Ascending aorta (tissue), 2 donors: Measurements from ENCODE around the gene PLXNA2. TPM values are rescaled to one million over a fixed set of nuclear protein-coding genes. Genes with fewer than 3 reads are reported as not detected.
A peak's percentile ranks its signal among the peaks of the same experiment; 100 is the strongest.

Experiments used
- DNase-seq, 2 donors: peaks; one replicate each; pipeline ENCODE4 v3.0.0-alpha.2; 2019; ENCODE audit warnings: low spot score in 2 of 2
- H3K27ac ChIP-seq, 2 donors: fragments of 200-600 bp; sonication (generic); one replicate each; pipeline ENCODE4 v1.5.1; 2016 to 2017; ENCODE audit warnings: mild to moderate bottlenecking in 1 of 2
- H3K27me3 ChIP-seq: fragments of 200-600 bp; sonication (generic); one replicate; pipeline ENCODE4 v1.5.1; 2017
- H3K36me3 ChIP-seq, 2 donors: fragments of 200-600 bp; sonication (generic); one replicate each; pipeline ENCODE4 v1.5.1; 2016
- H3K4me1 ChIP-seq, 2 donors: fragments of 200-600 bp; sonication (generic); one replicate each; pipeline ENCODE4 v1.5.1; 2016 to 2017; ENCODE audit warnings: mild to moderate bottlenecking in 1 of 2
- H3K4me3 ChIP-seq, 2 donors: fragments of 200-600 bp; sonication (generic); one replicate each; pipeline ENCODE4 v1.5.1; 2016 to 2017; ENCODE audit warnings: mild to moderate bottlenecking in 1 of 2
- H3K9me3 ChIP-seq, 2 donors: fragments of 200-600 bp; sonication (generic); one replicate each; pipeline ENCODE4 v1.5.1; 2016
- CTCF ChIP-seq, 3 experiments: fragments of 200-600 bp in 2 of 3; fragments of 450-650 bp in 1 of 3; sonication (generic) in 2 of 3; IDR thresholded peaks; one replicate each; pipeline ENCODE4 v1.5.1; 2016 to 2019; ENCODE audit warnings: antibody characterized with exemption in 3 of 3, mild to moderate bottlenecking in 1 of 3, moderate library complexity in 1 of 3
- intact Hi-C: fragments of 100-400 bp; cut with DNase I; formaldehyde crosslinking; loops from one replicate; pipeline ENCODE4 v1.15.1; 2023
- total RNA-seq: library from RNA; depleted of rRNA; stranded (reverse); fragments of >200 nt; gene quantifications from one replicate; pipeline ENCODE4 v1.1.0, GENCODE V29; 2016

PLXNA2 gene
- total RNA-seq, 1 donor from 2014 or later, result 33.0 TPM

- peaks cover 8 to 19% of the 10 kb centered on the region in 2 donors for H3K4me1 ChIP-seq
- no peak for DNase-seq
- H3K27me3 ChIP-seq, result no peaks in the 10 kb centered on the region
- no peak overlapping the region for H3K4me3 ChIP-seq
- H3K9me3 ChIP-seq, result no peaks in the 10 kb centered on the region
- peak overlapping the region; percentile 23 to 35 for H3K27ac ChIP-seq
- H3K36me3 ChIP-seq, result peaks cover 10 to 37% of the 10 kb centered on the region in 2 donors
- TF ChIP-seq CTCF (IDR thresholded peaks at IDR 0.05), result no peak
- intact Hi-C loops, result no loop called here
Measured at GRCh38 chr1:208211921-208212843, 32.0 kb downstream of the PLXNA2 start.

GRCh38 chr1:208209896-208210589 lies 34.1 kb downstream of the PLXNA2 start:
- no peak for DNase-seq
- peaks cover 0 to 16% of the 10 kb centered on the region in 2 donors for H3K36me3 ChIP-seq
- TF ChIP-seq CTCF (IDR thresholded peaks at IDR 0.05), result no peak
- H3K9me3 ChIP-seq, result no peaks in the 10 kb centered on the region
- intact Hi-C loops, result loop anchor here (5.0 to 10.0 kb wide), 3 partner anchors 343 to 1155 kb away; partner anchors contain the start of genes PFKFB2 and YOD1
- H3K4me1 ChIP-seq, result peaks cover 9 to 32% of the 10 kb centered on the region in 2 donors
- H3K27ac ChIP-seq, result peak overlapping the region in 1 of 2 donors; percentile 92
- no peaks in the 10 kb centered on the region for H3K27me3 ChIP-seq
- H3K4me3 ChIP-seq, result no peak overlapping the region

- H3K27me3 ChIP-seq, result no peaks in the 10 kb centered on the region
- DNase-seq, result no peak
- no peak overlapping the region for H3K4me3 ChIP-seq
- peaks cover 9 to 40% of the 10 kb centered on the region in 2 donors for H3K4me1 ChIP-seq
- no peaks in the 10 kb centered on the region for H3K9me3 ChIP-seq
- H3K27ac ChIP-seq, result peak overlapping the region; percentile 59 to 92
- intact Hi-C loops, result loop anchor here (5.0 to 10.0 kb wide), 3 partner anchors 342 to 1154 kb away; partner anchors contain the start of genes PFKFB2 and YOD1
- TF ChIP-seq CTCF (IDR thresholded peaks at IDR 0.05), result no peak
- peaks cover 0 to 16% of the 10 kb centered on the region in 2 donors for H3K36me3 ChIP-seq
Measured at GRCh38 chr1:208209286-208209685, 34.9 kb downstream of the PLXNA2 start.

DNA sequence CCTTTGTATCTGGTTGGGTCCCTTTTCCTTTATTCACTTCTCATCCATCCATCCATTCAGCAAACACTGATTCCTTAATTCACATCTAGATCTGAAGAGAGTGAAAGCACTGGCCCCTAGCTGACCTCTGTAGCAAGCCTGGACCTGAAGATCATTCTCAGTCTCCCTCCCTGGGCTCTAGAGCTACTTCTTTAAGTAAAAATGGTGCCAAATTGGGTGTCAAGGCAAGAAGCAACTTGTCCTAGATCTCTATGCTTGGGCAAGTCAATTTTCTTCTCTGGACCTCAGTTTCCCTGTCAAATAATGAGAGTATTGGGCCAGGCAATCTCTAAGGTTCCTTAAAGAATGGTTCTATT lies 36.1 kb downstream of the PLXNA2 start:
- TF ChIP-seq CTCF (IDR thresholded peaks at IDR 0.05), result no peak
- no peak for DNase-seq
- Histone ChIP-seq H3K36me3 (peaks cover 0 to 12% of the 10 kb centered on the region in 2 donors), H3K9me3 (no peaks in the 10 kb centered on the region), H3K4me1 (peaks cover 19 to 52% of the 10 kb centered on the region in 2 donors), H3K27ac (peak overlapping the region; percentile 59 to 92), H3K4me3 (no peak overlapping the region), H3K27me3 (no peaks in the 10 kb centered on the region)
- intact Hi-C loops, result loop anchor here (1.0 to 10.0 kb wide), 4 partner anchors 11 to 1153 kb away; partner anchors contain the start of genes PFKFB2 and YOD1

GRCh38 chr1:208207388-208208131 lies 36.6 kb downstream of the PLXNA2 start:
- intact Hi-C loops, result loop anchor here (1.0 to 10.0 kb wide), 4 partner anchors 12 to 1153 kb away; partner anchors contain the start of genes PFKFB2 and YOD1
- H3K4me1 ChIP-seq, result peaks cover 23 to 57% of the 10 kb centered on the region in 2 donors
- peaks cover 0 to 12% of the 10 kb centered on the region in 2 donors for H3K36me3 ChIP-seq
- peak; percentile 55 to 90 for DNase-seq
- peak overlapping the region; percentile 59 to 92 for H3K27ac ChIP-seq
- H3K9me3 ChIP-seq, result no peaks in the 10 kb centered on the region
- H3K4me3 ChIP-seq, result no peak overlapping the region
- no peaks in the 10 kb centered on the region for H3K27me3 ChIP-seq
- TF ChIP-seq CTCF (IDR thresholded peaks at IDR 0.05), result no peak
